ENCODE data around the gene SEPTIN10. TPM values are rescaled to one million over a fixed set of nuclear protein-coding genes. Genes with fewer than 3 reads are reported as not detected.

SEPTIN10 gene
- total RNA-seq, 1 donor from 2014 or later: 86.1 TPM

GRCh38 chr2:109563288-109563687 lies 50.5 kb downstream of the SEPTIN10 start:
- Mint-ChIP-seq H3K36me3 (ENCODE audit: low read depth) (peaks cover 38% of the 10 kb centered on the region), H3K27ac (ENCODE audit: unreplicated experiment) (no peak overlapping the region), H3K27me3 (ENCODE audit: low read depth) (no peaks in the 10 kb centered on the region), H3K4me1 (ENCODE audit: low read depth) (peaks cover 23% of the 10 kb centered on the region), H3K4me3 (ENCODE audit: unreplicated experiment) (no peak overlapping the region), H3K9me3 (ENCODE audit: low read depth) (no peaks in the 10 kb centered on the region)
- DNase-seq (ENCODE audit: low spot score): no peak
- TF ChIP-seq, protein P1, sequence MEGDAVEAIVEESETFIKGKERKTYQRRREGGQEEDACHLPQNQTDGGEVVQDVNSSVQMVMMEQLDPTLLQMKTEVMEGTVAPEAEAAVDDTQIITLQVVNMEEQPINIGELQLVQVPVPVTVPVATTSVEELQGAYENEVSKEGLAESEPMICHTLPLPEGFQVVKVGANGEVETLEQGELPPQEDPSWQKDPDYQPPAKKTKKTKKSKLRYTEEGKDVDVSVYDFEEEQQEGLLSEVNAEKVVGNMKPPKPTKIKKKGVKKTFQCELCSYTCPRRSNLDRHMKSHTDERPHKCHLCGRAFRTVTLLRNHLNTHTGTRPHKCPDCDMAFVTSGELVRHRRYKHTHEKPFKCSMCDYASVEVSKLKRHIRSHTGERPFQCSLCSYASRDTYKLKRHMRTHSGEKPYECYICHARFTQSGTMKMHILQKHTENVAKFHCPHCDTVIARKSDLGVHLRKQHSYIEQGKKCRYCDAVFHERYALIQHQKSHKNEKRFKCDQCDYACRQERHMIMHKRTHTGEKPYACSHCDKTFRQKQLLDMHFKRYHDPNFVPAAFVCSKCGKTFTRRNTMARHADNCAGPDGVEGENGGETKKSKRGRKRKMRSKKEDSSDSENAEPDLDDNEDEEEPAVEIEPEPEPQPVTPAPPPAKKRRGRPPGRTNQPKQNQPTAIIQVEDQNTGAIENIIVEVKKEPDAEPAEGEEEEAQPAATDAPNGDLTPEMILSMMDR (IDR thresholded peaks at IDR 0.05): no peak

GRCh38 chr2:109562421-109562820 lies 51.3 kb downstream of the SEPTIN10 start:
- DNase-seq (ENCODE audit: low spot score): no peak
- Mint-ChIP-seq H3K36me3 (ENCODE audit: low read depth) (peaks cover 35% of the 10 kb centered on the region), H3K4me3 (ENCODE audit: unreplicated experiment) (no peak overlapping the region), H3K27ac (ENCODE audit: unreplicated experiment) (no peak overlapping the region), H3K9me3 (ENCODE audit: low read depth) (no peaks in the 10 kb centered on the region), H3K4me1 (ENCODE audit: low read depth) (peaks cover 23% of the 10 kb centered on the region), H3K27me3 (ENCODE audit: low read depth) (no peaks in the 10 kb centered on the region)
- TF ChIP-seq, protein P1 (IDR thresholded peaks at IDR 0.05): no peak

DNA sequence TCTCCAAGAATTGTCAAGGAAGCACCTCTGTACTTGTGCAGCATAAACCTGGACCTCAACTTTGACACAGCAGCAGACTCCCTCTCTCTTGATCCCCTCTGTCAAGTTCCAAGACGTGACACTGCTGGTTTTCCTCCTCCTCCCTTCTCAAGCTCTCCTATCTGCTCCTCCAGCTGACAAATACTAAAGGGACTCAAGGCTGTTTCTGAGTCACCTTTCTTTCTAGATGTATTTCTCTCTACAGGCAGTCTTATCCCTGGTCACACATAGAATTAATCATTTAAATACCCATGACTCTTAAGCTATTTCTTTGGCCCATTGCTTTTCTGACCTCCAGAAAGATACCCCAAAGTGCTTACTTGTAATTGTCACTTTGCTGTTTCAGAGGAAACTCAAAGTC lies 53.5 kb downstream of the SEPTIN10 start:
- DNase-seq (ENCODE audit: low spot score): no peak

DNA sequence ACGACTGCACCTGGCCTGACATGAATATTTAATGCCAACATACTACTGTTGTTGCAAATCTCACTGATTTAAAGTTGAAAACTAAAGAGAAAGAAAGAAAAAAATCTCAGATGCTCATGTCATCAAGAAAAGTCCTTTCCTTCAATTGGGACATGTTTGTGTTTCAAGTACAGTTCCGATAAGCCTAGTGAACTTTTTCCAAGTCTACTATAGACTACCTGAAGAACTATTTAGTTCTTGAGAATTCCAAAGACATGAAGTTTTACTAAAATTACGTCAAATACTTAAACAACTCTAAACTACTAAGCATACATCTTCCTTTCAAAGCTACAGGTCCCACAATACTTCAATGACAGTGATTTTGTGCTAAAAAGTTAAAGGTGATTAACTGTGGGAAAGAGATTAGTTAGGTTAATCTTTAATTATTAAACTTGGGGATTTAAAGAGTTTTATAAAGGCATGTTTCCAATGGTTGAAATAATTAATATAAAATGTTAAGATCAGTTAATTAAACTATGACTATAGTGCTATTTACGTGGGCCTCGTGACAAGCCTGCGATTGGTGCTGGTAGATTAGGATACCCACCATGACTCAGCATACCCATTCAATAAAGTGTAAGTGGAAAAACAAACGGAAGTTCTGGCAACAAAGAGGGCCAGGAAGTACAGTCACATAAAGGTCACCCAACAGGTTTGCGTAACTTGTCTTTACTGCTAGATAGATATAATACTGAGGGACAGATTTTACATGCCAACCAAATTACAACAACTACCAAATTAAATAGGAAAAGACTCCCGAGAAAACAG lies 55.5 kb downstream of the SEPTIN10 start:
- Mint-ChIP-seq H3K27ac (ENCODE audit: unreplicated experiment) (no peak overlapping the region), H3K4me3 (ENCODE audit: unreplicated experiment) (no peak overlapping the region), H3K4me1 (ENCODE audit: low read depth) (peaks cover 6% of the 10 kb centered on the region), H3K9me3 (ENCODE audit: low read depth) (no peaks in the 10 kb centered on the region), H3K36me3 (ENCODE audit: low read depth) (peaks cover 31% of the 10 kb centered on the region), H3K27me3 (ENCODE audit: low read depth) (no peaks in the 10 kb centered on the region)
- TF ChIP-seq, protein P1 (IDR thresholded peaks at IDR 0.05): no peak
- no peak for DNase-seq (ENCODE audit: low spot score)

More for the DNA sequence above, 53.5 kb downstream of the SEPTIN10 start:
- Mint-ChIP-seq H3K9me3 (ENCODE audit: low read depth) (no peaks in the 10 kb centered on the region), H3K4me3 (ENCODE audit: unreplicated experiment) (no peak overlapping the region), H3K27ac (ENCODE audit: unreplicated experiment) (no peak overlapping the region), H3K36me3 (ENCODE audit: low read depth) (peaks cover 30% of the 10 kb centered on the region), H3K27me3 (ENCODE audit: low read depth) (no peaks in the 10 kb centered on the region), H3K4me1 (ENCODE audit: low read depth) (peaks cover 23% of the 10 kb centered on the region)
- TF ChIP-seq, protein P1 (IDR thresholded peaks at IDR 0.05): no peak

DNA sequence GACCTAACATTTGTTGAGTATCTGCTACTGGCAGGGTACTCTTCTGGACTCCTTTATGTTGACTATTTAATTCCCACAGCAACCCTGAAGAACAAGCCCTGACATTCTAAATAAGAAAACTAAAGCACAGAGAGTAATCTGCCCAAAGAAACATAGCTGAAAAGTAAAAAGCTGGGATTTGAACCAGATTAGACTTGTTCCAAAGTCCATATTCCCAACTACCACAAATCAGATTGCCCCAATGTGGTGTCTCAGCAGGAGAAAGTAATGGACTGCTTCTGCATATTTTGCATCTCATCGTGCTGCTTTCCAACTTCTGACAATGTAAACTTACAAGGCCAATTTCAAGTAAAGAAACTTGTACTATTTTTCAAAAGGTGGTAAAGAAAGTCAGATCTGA lies 56.5 kb downstream of the SEPTIN10 start:
- Mint-ChIP-seq H3K9me3 (ENCODE audit: low read depth) (no peaks in the 10 kb centered on the region), H3K4me3 (ENCODE audit: unreplicated experiment) (no peak overlapping the region), H3K27me3 (ENCODE audit: low read depth) (no peaks in the 10 kb centered on the region), H3K4me1 (ENCODE audit: low read depth) (peaks cover 5% of the 10 kb centered on the region), H3K36me3 (ENCODE audit: low read depth) (peaks cover 32% of the 10 kb centered on the region), H3K27ac (ENCODE audit: unreplicated experiment) (no peak overlapping the region)
- no peak for DNase-seq (ENCODE audit: low spot score)
- TF ChIP-seq, protein P1 (IDR thresholded peaks at IDR 0.05): no peak
